OCI-LY7 (cell line): ENCODE results near the gene TMPRSS11B. TPM values are rescaled to one million over a fixed set of nuclear protein-coding genes. Genes with fewer than 3 reads are reported as not detected.

ENCODE experiments used
- BruUV-seq: library from RNA; stranded (reverse); fragments of 400-500 nt; replicated peaks from 2 replicates; lab custom pipeline; 2021; lab: Mats Ljungman, UMichigan
- CTCF ChIA-PET: fragments of 300-600 bp; sonication (Branson Sonifier 250); formaldehyde crosslinking; loops from one replicate; lab custom pipeline; 2022; ENCODE audit warnings: antibody characterized with exemption; ENCODE audit not compliant: unreplicated experiment; lab: Charles Lee
- POLR2A ChIA-PET: fragments of 300-600 bp; sonication (Branson Sonifier 250); formaldehyde crosslinking; loops from one replicate; lab custom pipeline; 2022; ENCODE audit warnings: antibody characterized with exemption; lab: Charles Lee
- DNase-seq: peaks from one replicate; pipeline ENCODE4 v3.0.0-alpha.2; 2015; ENCODE audit warnings: low spot score
- H2AFZ ChIP-seq: fragments of 200-600 bp; sonication (generic), shearing (Covaris generic); 2 replicates; pipeline ENCODE4 v1.6.1; 2014; ENCODE audit warnings: mild to moderate bottlenecking, antibody characterized with exemption, low read length, moderate library complexity
- H3K27ac ChIP-seq: fragments of 200-600 bp; sonication (generic); 2 replicates; pipeline ENCODE4 v1.5.1; 2014; ENCODE audit warnings: mixed run types, low read depth, mild to moderate bottlenecking, moderate library complexity, low read length, inconsistent platforms; ENCODE audit not compliant: poor library complexity, severe bottlenecking
- H3K36me3 ChIP-seq: fragments of 200-600 bp; sonication (generic); 2 replicates; pipeline ENCODE4 v1.6.1; 2014; ENCODE audit warnings: mild to moderate bottlenecking, antibody characterized with exemption, low read length, moderate library complexity, mixed read lengths; ENCODE audit not compliant: insufficient read depth
- H3K4me1 ChIP-seq: fragments of 200-600 bp; sonication (generic); 2 replicates; pipeline ENCODE4 v1.5.1; 2014; ENCODE audit warnings: mild to moderate bottlenecking, low read length; ENCODE audit not compliant: insufficient read depth, poor library complexity, severe bottlenecking
- H3K4me2 ChIP-seq: fragments of 200-600 bp; sonication (generic); 2 replicates; pipeline ENCODE4 v1.6.1; 2014; ENCODE audit warnings: mild to moderate bottlenecking, low read length
- H3K4me3 ChIP-seq: fragments of 200-600 bp; sonication (generic); 2 replicates; pipeline ENCODE4 v1.5.1; 2014; ENCODE audit warnings: mild to moderate bottlenecking, low read depth, low read length; ENCODE audit not compliant: poor library complexity, severe bottlenecking
- H3K79me2 ChIP-seq: fragments of 200-600 bp; sonication (generic); 2 replicates; pipeline ENCODE4 v1.6.1; 2016; ENCODE audit warnings: low read depth, mild to moderate bottlenecking, low read length, moderate library complexity, mixed read lengths; ENCODE audit not compliant: insufficient read depth
- H3K9me2 ChIP-seq: fragments of 200-600 bp; sonication (generic); 2 replicates; pipeline ENCODE4 v1.6.1; 2016; ENCODE audit warnings: mild to moderate bottlenecking, low read length, mixed read lengths; ENCODE audit not compliant: insufficient read depth
- H3K9me3 ChIP-seq: fragments of 200-600 bp; sonication (generic); 2 replicates; pipeline ENCODE4 v1.6.1; 2014; ENCODE audit warnings: mild to moderate bottlenecking, mixed run types, low read length, mixed read lengths
- H4K20me1 ChIP-seq: fragments of 200-600 bp; sonication (generic); 2 replicates; pipeline ENCODE4 v1.6.1; 2014; ENCODE audit warnings: mild to moderate bottlenecking, antibody characterized with exemption, low read length, moderate library complexity, mixed read lengths; ENCODE audit not compliant: insufficient read depth
- CTCF ChIP-seq: fragments of 200-600 bp; sonication (generic); conservative IDR thresholded peaks from 2 replicates; pipeline ENCODE4 v1.5.1; 2014; ENCODE audit warnings: mild to moderate bottlenecking, antibody characterized with exemption, low read length, moderate library complexity, mixed read lengths
- EZH2phosphoT487 ChIP-seq: fragments of 200-600 bp; sonication (generic); IDR thresholded peaks from 2 replicates; pipeline ENCODE4 v1.6.1; 2018; ENCODE audit warnings: low read depth, borderline replicate concordance, mild to moderate bottlenecking, mixed run types, antibody characterized with exemption, low read length, moderate library complexity, mixed read lengths
- intact Hi-C: fragments of 100-400 bp; cut with micrococcal nuclease; formaldehyde crosslinking; loops from one replicate; pipeline ENCODE4 v1.10.0; 2022; ENCODE audit not compliant: unreplicated experiment
- total RNA-seq, 2 experiments: library from RNA; depleted of rRNA in 1 of 2; stranded (reverse); fragments of >200 nt in 1 of 2; shearing (Covaris generic) in 1 of 2; gene quantifications; 2 replicates each; pipeline ENCODE4 v1.2.3, GENCODE V29; 2014 to 2022

TMPRSS11B gene
- total RNA-seq, 2 experiments from 2014 or later, result not detected

- no TSS peak for BruUV-seq
- H3K9me3 ChIP-seq, result no peaks in the 10 kb centered on the region
- H3K4me3 ChIP-seq, result no peak overlapping the region
- H2AFZ ChIP-seq, result no peak overlapping the region
- no peak for DNase-seq
- H3K79me2 ChIP-seq, result no peaks in the 10 kb centered on the region
- no peak overlapping the region for H3K27ac ChIP-seq
- H4K20me1 ChIP-seq, result no peaks in the 10 kb centered on the region
- H3K36me3 ChIP-seq, result no peaks in the 10 kb centered on the region
- no peaks in the 10 kb centered on the region for H3K9me2 ChIP-seq
- no peak overlapping the region for H3K4me2 ChIP-seq
- ChIA-PET CTCF (no interaction called here), POLR2A (no interaction called here)
- intact Hi-C loops, result no loop called here
- TF ChIP-seq CTCF (no peak), EZH2phosphoT487 (no peak)
- no peaks in the 10 kb centered on the region for H3K4me1 ChIP-seq
These were observed 19.5 kb upstream of the TMPRSS11B start for GRCh38 chr4:68264875-68265565.

- no peaks in the 10 kb centered on the region for H3K79me2 ChIP-seq
- no peak overlapping the region for H3K27ac ChIP-seq
- H3K36me3 ChIP-seq, result no peaks in the 10 kb centered on the region
- CTCF ChIA-PET, result no interaction called here
- no peak for TF ChIP-seq EZH2phosphoT487
- no peak for TF ChIP-seq CTCF
- no peaks in the 10 kb centered on the region for H4K20me1 ChIP-seq
- DNase-seq, result no peak
- H3K4me3 ChIP-seq, result no peak overlapping the region
- POLR2A ChIA-PET, result interaction anchor here (0.6 to 3.4 kb wide), 2 partner anchors 19 to 154 kb away, joined by 5 to 8 read pairs; no protein-coding TSS in a partner anchor
- no peaks in the 10 kb centered on the region for H3K4me1 ChIP-seq
- intact Hi-C loops, result no loop called here
- no peak overlapping the region for H2AFZ ChIP-seq
- no TSS peak for BruUV-seq
- H3K4me2 ChIP-seq, result no peak overlapping the region
- no peaks in the 10 kb centered on the region for H3K9me2 ChIP-seq
- H3K9me3 ChIP-seq, result no peaks in the 10 kb centered on the region
These were observed 13.7 kb upstream of the TMPRSS11B start for GRCh38 chr4:68259191-68259590.

- H3K27ac ChIP-seq, result no peak overlapping the region
- no peak overlapping the region for H3K4me2 ChIP-seq
- no peaks in the 10 kb centered on the region for H3K4me1 ChIP-seq
- ChIA-PET POLR2A (interaction anchor here (0.6 to 3.4 kb wide), 2 partner anchors 17 to 925 kb away, joined by 4 to 8 read pairs; no protein-coding TSS in a partner anchor), CTCF (no interaction called here)
- H3K9me3 ChIP-seq, result no peaks in the 10 kb centered on the region
- H3K79me2 ChIP-seq, result no peaks in the 10 kb centered on the region
- DNase-seq, result no peak
- no peaks in the 10 kb centered on the region for H4K20me1 ChIP-seq
- H3K36me3 ChIP-seq, result no peaks in the 10 kb centered on the region
- no TSS peak for BruUV-seq
- H3K9me2 ChIP-seq, result no peaks in the 10 kb centered on the region
- H2AFZ ChIP-seq, result no peak overlapping the region
- H3K4me3 ChIP-seq, result no peak overlapping the region
- TF ChIP-seq EZH2phosphoT487 (no peak), CTCF (no peak)
- intact Hi-C loops, result no loop called here
These were observed 12.2 kb upstream of the TMPRSS11B start for GRCh38 chr4:68257719-68258118.
